ENCODE measurements around the gene RPS3.

Gene RPS3

GRCh38 chr11:75373201-75373600 is 26.1 kb upstream of the RPS3 start:
- Histone ChIP-seq H3K4me1 (ENCODE audit: control insufficient read depth, insufficient read depth, low read length) (peaks cover 7% of the 10 kb centered on the region), H3K27ac (ENCODE audit: extremely low read depth, low read depth, low read length) (no peak overlapping the region), H3K9me3 (ENCODE audit: control insufficient read depth, insufficient read depth, low read depth, low read length) (no peaks in the 10 kb centered on the region), H3K4me3 (ENCODE audit: low read depth, low read length) (no peak overlapping the region), H3K36me3 (ENCODE audit: control insufficient read depth in 2 of 2, insufficient read depth in 1 of 2, low read length in 2 of 2) (no peaks in the 10 kb centered on the region)
- ChIA-PET CTCF (interaction anchor here (0.6 to 2.8 kb wide), 6 partner anchors 15 to 776 kb away, joined by 3 to 12 read pairs (median 4); no protein-coding TSS in a partner anchor), POLR2A (no interaction called here)
- TF ChIP-seq GLIS2 (tag by site-specific recombination; IDR thresholded peaks at IDR 0.05): no peak
- TF ChIP-seq GLI2 (tag by site-specific recombination; IDR thresholded peaks at IDR 0.05; ENCODE audit: borderline replicate concordance, low read depth): no peak
- TF ChIP-seq YY2 (tag by site-specific recombination; IDR thresholded peaks at IDR 0.05): no peak
- no peak for TF ChIP-seq ZNF221 (tag by site-specific recombination; IDR thresholded peaks at IDR 0.05; ENCODE audit: borderline replicate concordance)
- TF ChIP-seq, protein P1, sequence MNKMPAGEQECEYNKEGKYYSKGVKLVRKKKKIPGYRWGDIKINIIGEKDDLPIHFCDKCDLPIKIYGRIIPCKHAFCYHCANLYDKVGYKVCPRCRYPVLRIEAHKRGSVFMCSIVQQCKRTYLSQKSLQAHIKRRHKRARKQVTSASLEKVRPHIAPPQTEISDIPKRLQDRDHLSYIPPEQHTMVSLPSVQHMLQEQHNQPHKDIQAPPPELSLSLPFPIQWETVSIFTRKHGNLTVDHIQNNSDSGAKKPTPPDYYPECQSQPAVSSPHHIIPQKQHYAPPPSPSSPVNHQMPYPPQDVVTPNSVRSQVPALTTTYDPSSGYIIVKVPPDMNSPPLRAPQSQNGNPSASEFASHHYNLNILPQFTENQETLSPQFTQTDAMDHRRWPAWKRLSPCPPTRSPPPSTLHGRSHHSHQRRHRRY (tag by site-specific recombination; IDR thresholded peaks at IDR 0.05): no peak
- no peak for TF ChIP-seq ZNF398 (tag by site-specific recombination; IDR thresholded peaks at IDR 0.05)
- no peak for TF ChIP-seq ZNF791 (tag by site-specific recombination; IDR thresholded peaks at IDR 0.05)
- no peak for TF ChIP-seq ZNF155 (tag by site-specific recombination; IDR thresholded peaks at IDR 0.05)
- no peak for TF ChIP-seq OSR2 (tag by site-specific recombination; IDR thresholded peaks at IDR 0.05)
- no peak for TF ChIP-seq ZNF555 (tag by site-specific recombination; conservative IDR thresholded peaks at IDR 0.05)
- TF ChIP-seq ZNF169 (tag by site-specific recombination; IDR thresholded peaks at IDR 0.05): no peak
- TF ChIP-seq ZNF76 (tag by site-specific recombination; IDR thresholded peaks at IDR 0.05; ENCODE audit: borderline replicate concordance, low read depth): no peak
- no peak for TF ChIP-seq ZNF324 (tag by site-specific recombination; IDR thresholded peaks at IDR 0.05)
- no peak for TF ChIP-seq ZNF670 (tag by site-specific recombination; IDR thresholded peaks at IDR 0.05; ENCODE audit: low read depth)
- TF ChIP-seq, protein P2, sequence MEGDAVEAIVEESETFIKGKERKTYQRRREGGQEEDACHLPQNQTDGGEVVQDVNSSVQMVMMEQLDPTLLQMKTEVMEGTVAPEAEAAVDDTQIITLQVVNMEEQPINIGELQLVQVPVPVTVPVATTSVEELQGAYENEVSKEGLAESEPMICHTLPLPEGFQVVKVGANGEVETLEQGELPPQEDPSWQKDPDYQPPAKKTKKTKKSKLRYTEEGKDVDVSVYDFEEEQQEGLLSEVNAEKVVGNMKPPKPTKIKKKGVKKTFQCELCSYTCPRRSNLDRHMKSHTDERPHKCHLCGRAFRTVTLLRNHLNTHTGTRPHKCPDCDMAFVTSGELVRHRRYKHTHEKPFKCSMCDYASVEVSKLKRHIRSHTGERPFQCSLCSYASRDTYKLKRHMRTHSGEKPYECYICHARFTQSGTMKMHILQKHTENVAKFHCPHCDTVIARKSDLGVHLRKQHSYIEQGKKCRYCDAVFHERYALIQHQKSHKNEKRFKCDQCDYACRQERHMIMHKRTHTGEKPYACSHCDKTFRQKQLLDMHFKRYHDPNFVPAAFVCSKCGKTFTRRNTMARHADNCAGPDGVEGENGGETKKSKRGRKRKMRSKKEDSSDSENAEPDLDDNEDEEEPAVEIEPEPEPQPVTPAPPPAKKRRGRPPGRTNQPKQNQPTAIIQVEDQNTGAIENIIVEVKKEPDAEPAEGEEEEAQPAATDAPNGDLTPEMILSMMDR (tag by site-specific recombination; IDR thresholded peaks at IDR 0.05): no peak
- no peak for TF ChIP-seq ZNF473 (tag by site-specific recombination; IDR thresholded peaks at IDR 0.05)
- TF ChIP-seq KLF17 (tag by site-specific recombination; IDR thresholded peaks at IDR 0.05): no peak
- no peak for TF ChIP-seq ZNF596 (tag by site-specific recombination; IDR thresholded peaks at IDR 0.05)

GRCh38 chr11:75374646-75375045 is 24.7 kb upstream of the RPS3 start:
- POLR2A ChIA-PET: no interaction called here
- TF ChIP-seq ZNF510 (tag by site-specific recombination; IDR thresholded peaks at IDR 0.05; ENCODE audit: insufficient replicate concordance) (no peak), ZNF112 (tag by site-specific recombination; IDR thresholded peaks at IDR 0.05) (no peak), ZNF629 (tag by site-specific recombination; IDR thresholded peaks at IDR 0.05) (no peak), INSM2 (tag by site-specific recombination; IDR thresholded peaks at IDR 0.05) (no peak), ZNF521 (tag by site-specific recombination; IDR thresholded peaks at IDR 0.05) (no peak), ZNF596 (tag by site-specific recombination; IDR thresholded peaks at IDR 0.05) (no peak), HOXA7 (CRISPR knock-in tag; IDR thresholded peaks at IDR 0.05; ENCODE audit: borderline replicate concordance) (no peak), SP3 (tag by site-specific recombination; IDR thresholded peaks at IDR 0.05) (no peak), ZNF37A (tag by site-specific recombination; IDR thresholded peaks at IDR 0.05) (no peak), ZNF660 (tag by site-specific recombination; IDR thresholded peaks at IDR 0.05) (no peak)
- TF ChIP-seq, protein P2 (tag by site-specific recombination; IDR thresholded peaks at IDR 0.05): no peak

More at GRCh38 chr11:75374646-75375045, 24.7 kb upstream of the RPS3 start:
- H3K4me1 ChIP-seq (ENCODE audit: control insufficient read depth, insufficient read depth, low read length): peaks cover 7% of the 10 kb centered on the region
- CTCF ChIA-PET: interaction anchor here (0.7 to 3.2 kb wide), 4 partner anchors 10 to 94 kb away, joined by 3 to 13 read pairs (median 8); no protein-coding TSS in a partner anchor
- H3K36me3 ChIP-seq (ENCODE audit: control insufficient read depth in 2 of 2, insufficient read depth in 1 of 2, low read length in 2 of 2): no peaks in the 10 kb centered on the region
- no peak overlapping the region for H3K4me3 ChIP-seq (ENCODE audit: low read depth, low read length)
- no peak overlapping the region for H3K27ac ChIP-seq (ENCODE audit: extremely low read depth, low read depth, low read length)
- no peaks in the 10 kb centered on the region for H3K9me3 ChIP-seq (ENCODE audit: control insufficient read depth, insufficient read depth, low read depth, low read length)

All from HEK293 (cell line).